ENCODE measurements around the gene ARIH1.
"Not testable (repeated sequence)": the region's sequence is repeated elsewhere in the genome, so short reads cannot be mapped to it uniquely, and the experiment has no call there.

The ARIH1 gene

GRCh38 chr15:72608084-72608483 lies 134.0 kb downstream of the ARIH1 start:
- not testable (repeated sequence) for DNase-seq (ENCODE audit: low read depth)

- no peak for DNase-seq (ENCODE audit: low read depth)
Measured at GRCh38 chr15:72609862-72610261, 135.7 kb downstream of the ARIH1 start.

- not testable (repeated sequence) for DNase-seq (ENCODE audit: low read depth)
Measured at GRCh38 chr15:72612324-72612723, 138.2 kb downstream of the ARIH1 start.

GRCh38 chr15:72614810-72615532 lies 140.8 kb downstream of the ARIH1 start:
- no peak for DNase-seq (ENCODE audit: low read depth)

GRCh38 chr15:72615533-72616233 lies 141.6 kb downstream of the ARIH1 start:
- DNase-seq (ENCODE audit: low read depth), result not testable (repeated sequence)

GRCh38 chr15:72616491-72617210 lies 142.5 kb downstream of the ARIH1 start:
- DNase-seq (ENCODE audit: low read depth), result no peak

- DNase-seq (ENCODE audit: low read depth), result not testable (repeated sequence)
Measured at GRCh38 chr15:72623854-72624253, 149.7 kb downstream of the ARIH1 start.

- not testable (repeated sequence) for DNase-seq (ENCODE audit: low read depth)
Measured at GRCh38 chr15:72626153-72626552, 152.0 kb downstream of the ARIH1 start.

GRCh38 chr15:72628249-72629067 lies 154.3 kb downstream of the ARIH1 start:
- not testable (repeated sequence) for DNase-seq (ENCODE audit: low read depth)

- DNase-seq (ENCODE audit: low read depth), result not testable (repeated sequence)
Measured at GRCh38 chr15:72629068-72629570, 155.0 kb downstream of the ARIH1 start.

GRCh38 chr15:72636519-72637282 lies 162.6 kb downstream of the ARIH1 start:
- DNase-seq (ENCODE audit: low read depth), result peak; percentile 23

GRCh38 chr15:72639759-72640483 lies 165.8 kb downstream of the ARIH1 start:
- DNase-seq (ENCODE audit: low read depth), result not testable (repeated sequence)

GRCh38 chr15:72642271-72642670 lies 168.1 kb downstream of the ARIH1 start:
- DNase-seq (ENCODE audit: low read depth), result not testable (repeated sequence)

- not testable (repeated sequence) for DNase-seq (ENCODE audit: low read depth)
Measured at GRCh38 chr15:72648631-72649253, 174.6 kb downstream of the ARIH1 start.
